Common myeloid progenitor, CD34-positive (primary cell): Measurements from ENCODE around the gene ELOA.

Experiments
- CTCF ChIA-PET: fragments of 350-600 bp; sonication (Branson Sonifier 250); formaldehyde crosslinking; loops from one replicate; lab custom pipeline; 2021; ENCODE audit warnings: antibody characterized with exemption; lab: Charles Lee
- POLR2A ChIA-PET: fragments of 350-600 bp; sonication (Branson Sonifier 250); formaldehyde crosslinking; loops from one replicate; lab custom pipeline; 2021; ENCODE audit warnings: antibody characterized with exemption; lab: Charles Lee
- DNase-seq, 3 donors: peaks; one replicate each; pipeline versions ENCODE4 v3.0.0 to v3.0.0-alpha.2; 2013
- H3K27ac ChIP-seq, 2 experiments: 1 replicate in 1 of 2; 2 replicates in 1 of 2; pipeline ENCODE4 v1.7.0; 2013; ENCODE audit warnings: inconsistent platforms in 2 of 2, low read length in 2 of 2, mild to moderate bottlenecking in 2 of 2, low read depth in 1 of 2, moderate library complexity in 1 of 2; ENCODE audit not compliant: severe bottlenecking in 2 of 2, insufficient read depth in 1 of 2, poor library complexity in 1 of 2
- H3K27me3 ChIP-seq, 5 experiments: replicated peaks in 2 of 5; 1 replicate in 3 of 5; 2 replicates in 2 of 5; pipeline versions ENCODE4 v1.6.1 to v1.7.0; 2013; ENCODE audit warnings: low read length in 4 of 5, mild to moderate bottlenecking in 2 of 5, moderate library complexity in 2 of 5, inconsistent platforms in 1 of 5; ENCODE audit not compliant: insufficient read depth in 5 of 5, control insufficient read depth in 4 of 5
- H3K36me3 ChIP-seq, 4 experiments: 1 replicate in 2 of 4; 2 replicates in 2 of 4; pipeline versions ENCODE4 v1.6.1 to v1.7.0; 2013; ENCODE audit warnings: low read length in 3 of 4, control low read depth in 1 of 4, mild to moderate bottlenecking in 1 of 4; ENCODE audit not compliant: control insufficient read depth in 4 of 4, insufficient read depth in 4 of 4
- H3K4me1 ChIP-seq, 4 experiments: 1 replicate in 3 of 4; 2 replicates in 1 of 4; pipeline versions ENCODE4 v1.6.1 to v1.7.1; 2013; ENCODE audit warnings: low read length in 3 of 4, mild to moderate bottlenecking in 3 of 4, control low read depth in 1 of 4, inconsistent platforms in 1 of 4, moderate library complexity in 1 of 4; ENCODE audit not compliant: control insufficient read depth in 4 of 4, insufficient read depth in 4 of 4; ENCODE audit errors: control extremely low read depth in 1 of 4
- H3K4me3 ChIP-seq, 7 experiments: 1 replicate in 4 of 7; 2 replicates in 3 of 7; pipeline versions ENCODE4 v1.5.1 to v1.7.0; 2013; ENCODE audit warnings: mild to moderate bottlenecking in 7 of 7, low read length in 6 of 7, moderate library complexity in 6 of 7, inconsistent platforms in 2 of 7, low read depth in 2 of 7, control low read depth in 1 of 7; ENCODE audit not compliant: insufficient read depth in 4 of 7, control insufficient read depth in 1 of 7; ENCODE audit errors: extremely low read depth in 1 of 7
- H3K9me3 ChIP-seq, 5 experiments: 1 replicate in 4 of 5; 2 replicates in 1 of 5; pipeline versions ENCODE4 v1.6.1 to v1.7.1; 2013; ENCODE audit warnings: low read length in 4 of 5, mild to moderate bottlenecking in 2 of 5, inconsistent platforms in 1 of 5, low read depth in 1 of 5, moderate library complexity in 1 of 5; ENCODE audit not compliant: control insufficient read depth in 4 of 5, insufficient read depth in 2 of 5; ENCODE audit errors: control extremely low read depth in 1 of 5
- WGBS: methylation state at CpG from one replicate; pipeline ENCODE4 v1.1.5; 2013; ENCODE audit not compliant: insufficient coverage; 5-methylcytosine and 5-hydroxymethylcytosine counted together

Gene ELOA

GRCh38 chr1:23790696-23791515 lies 47.6 kb downstream of the ELOA start, which contains the start of gene LYPLA2:
Gene LYPLA2 (plus strand): TSS chr1:23791145. CDS start chr1:23792683, 1,538 bp downstream.
- ChIA-PET POLR2A (interaction anchor here (0.6 to 1.6 kb wide), 3 partner anchors 13 to 190 kb away, joined by 3 to 5 read pairs (median 3); partner anchors contain the start of gene PITHD1), CTCF (interaction anchor here (0.7 to 2.4 kb wide), 8 partner anchors 11 to 126 kb away, joined by 3 to 7 read pairs (median 4); partner anchors contain the start of genes HMGCL and PITHD1)
- 0% methylated on average over 31 of the region's 47 CpGs for WGBS
- H3K9me3 ChIP-seq: no peaks in the 10 kb centered on the region
- no peaks in the 10 kb centered on the region for H3K27me3 ChIP-seq
- peaks cover 7 to 46% (median 29%) of the 10 kb centered on the region in 4 experiments for H3K36me3 ChIP-seq
- peak within 1 kb of the TSS in 1 of 2 experiments; percentile 80 for H3K27ac ChIP-seq
- H3K4me1 ChIP-seq: peaks cover 4 to 37% (median 33%) of the 10 kb centered on the region in 4 experiments
- H3K4me3 ChIP-seq: peak within 1 kb of the TSS; percentile 73 to 91 (median 80)
- peak; percentile 77 to 82 (median 79) for DNase-seq

GRCh38 chr1:23791516-23792047 lies 48.3 kb downstream of the ELOA start:
- DNase-seq: no peak
- peaks cover 4 to 37% (median 33%) of the 10 kb centered on the region in 4 experiments for H3K4me1 ChIP-seq
- no peaks in the 10 kb centered on the region for H3K27me3 ChIP-seq
- H3K4me3 ChIP-seq: peak overlapping the region; percentile 73 to 91 (median 80)
- POLR2A ChIA-PET: interaction anchor here (1.0 to 1.6 kb wide), 2 partner anchors 13 to 189 kb away, joined by 3 to 5 read pairs; partner anchors contain the start of gene PITHD1
- CTCF ChIA-PET: interaction anchor here (0.7 to 2.4 kb wide), 8 partner anchors 11 to 125 kb away, joined by 3 to 7 read pairs (median 4); partner anchors contain the start of genes HMGCL and PITHD1
- WGBS: 1% methylated on average over 10 of the region's 15 CpGs
- peak overlapping the region in 1 of 2 experiments; percentile 80 for H3K27ac ChIP-seq
- H3K9me3 ChIP-seq: no peaks in the 10 kb centered on the region
- H3K36me3 ChIP-seq: peaks cover 4 to 46% (median 28%) of the 10 kb centered on the region in 4 experiments

GRCh38 chr1:23792151-23792945 lies 49.1 kb downstream of the ELOA start:
- POLR2A ChIA-PET: interaction anchor here (1.4 kb wide), 1 partner anchor 14 kb away, joined by 5 read pairs; the partner anchor contains the start of gene PITHD1
- WGBS: 88% methylated on average over 8 of the region's 19 CpGs

GRCh38 chr1:23793018-23793781 lies 49.9 kb downstream of the ELOA start:
- H3K36me3 ChIP-seq: peaks cover 0 to 45% (median 28%) of the 10 kb centered on the region in 4 experiments
- WGBS: 57% methylated on average over 11 of the region's 16 CpGs

More at GRCh38 chr1:23792151-23792945, 49.1 kb downstream of the ELOA start:
- H3K9me3 ChIP-seq: no peaks in the 10 kb centered on the region
- H3K4me1 ChIP-seq: peaks cover 4 to 37% (median 33%) of the 10 kb centered on the region in 4 experiments
- peaks cover 1 to 45% (median 28%) of the 10 kb centered on the region in 4 experiments for H3K36me3 ChIP-seq
- H3K27ac ChIP-seq: peak overlapping the region in 1 of 2 experiments; percentile 80
- no peaks in the 10 kb centered on the region for H3K27me3 ChIP-seq
- CTCF ChIA-PET: interaction anchor here (0.8 to 2.4 kb wide), 7 partner anchors 10 to 32 kb away, joined by 3 to 7 read pairs (median 5); partner anchors contain the start of gene HMGCL
- peak overlapping the region in 5 of 7 experiments; percentile 43 to 89 (median 80) for H3K4me3 ChIP-seq
- no peak for DNase-seq

GRCh38 chr1:23793861-23794731 lies 50.8 kb downstream of the ELOA start:
- Histone ChIP-seq H3K36me3 (peaks cover 0 to 47% (median 27%) of the 10 kb centered on the region in 4 experiments), H3K27ac (peak overlapping the region in 1 of 2 experiments; percentile 70), H3K27me3 (no peaks in the 10 kb centered on the region), H3K9me3 (no peaks in the 10 kb centered on the region), H3K4me1 (peaks cover 4 to 42% (median 36%) of the 10 kb centered on the region in 4 experiments), H3K4me3 (no peak overlapping the region)
- WGBS: 92% methylated on average over 13 of the region's 21 CpGs
- ChIA-PET POLR2A (interaction anchor here (0.6 to 1.4 kb wide), 2 partner anchors 16 to 19 kb away, joined by 5 read pairs; partner anchors contain the start of gene PITHD1), CTCF (interaction anchor here (0.5 to 2.8 kb wide), 7 partner anchors 13 to 317 kb away, joined by 3 to 10 read pairs (median 3); no protein-coding TSS in a partner anchor)
- no peak for DNase-seq

More at GRCh38 chr1:23793018-23793781, 49.9 kb downstream of the ELOA start:
- Histone ChIP-seq H3K27me3 (no peaks in the 10 kb centered on the region), H3K27ac (peak overlapping the region in 1 of 2 experiments; percentile 70), H3K4me1 (peaks cover 4 to 37% (median 33%) of the 10 kb centered on the region in 4 experiments), H3K9me3 (no peaks in the 10 kb centered on the region), H3K4me3 (peak overlapping the region in 1 of 7 experiments; percentile 4)
- peak; percentile 51 to 80 (median 77) for DNase-seq
- CTCF ChIA-PET: interaction anchor here (0.5 to 2.4 kb wide), 8 partner anchors 9 to 318 kb away, joined by 3 to 7 read pairs (median 4); partner anchors contain the start of gene HMGCL
- POLR2A ChIA-PET: interaction anchor here (1.4 kb wide), 1 partner anchor 15 kb away, joined by 5 read pairs; the partner anchor contains the start of gene PITHD1
